Breast epithelium (tissue), 3 donors: Measurements from ENCODE around the gene STT3B.

Source experiments
- POLR2A ChIP-seq: fragments of 450-650 bp; IDR thresholded peaks from one replicate; pipeline ENCODE4 v1.6.1; 2016; ENCODE audit warnings: antibody characterized with exemption, mild to moderate bottlenecking, moderate library complexity
- TF ChIP-seq, protein P1 (sequence below), 3 donors: fragments of 450-650 bp; IDR thresholded peaks; one replicate each; pipeline ENCODE4 v1.5.1; 2016 to 2017; ENCODE audit warnings: antibody characterized with exemption in 3 of 3, mild to moderate bottlenecking in 3 of 3, moderate library complexity in 3 of 3

DNA sequence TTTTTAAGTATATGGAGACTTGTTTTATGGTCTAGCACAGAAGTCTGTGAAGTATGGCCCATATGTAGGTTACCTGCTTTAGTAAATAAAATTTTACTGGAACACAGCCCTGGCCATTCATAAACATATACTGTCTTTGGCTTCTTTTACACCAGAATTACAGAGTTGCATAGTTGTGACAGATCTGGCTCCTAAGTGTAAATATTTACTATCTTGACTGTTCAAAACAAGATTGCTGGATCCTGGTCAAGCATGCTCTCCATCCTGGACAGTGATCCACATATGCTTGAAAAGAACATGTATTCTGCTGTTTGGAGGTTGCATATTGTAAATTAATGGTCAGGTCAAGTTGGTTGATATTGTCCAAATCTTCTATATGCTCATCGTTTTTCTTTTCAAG, 57.9 kb downstream of the STT3B start:
- TF ChIP-seq, protein P1, sequence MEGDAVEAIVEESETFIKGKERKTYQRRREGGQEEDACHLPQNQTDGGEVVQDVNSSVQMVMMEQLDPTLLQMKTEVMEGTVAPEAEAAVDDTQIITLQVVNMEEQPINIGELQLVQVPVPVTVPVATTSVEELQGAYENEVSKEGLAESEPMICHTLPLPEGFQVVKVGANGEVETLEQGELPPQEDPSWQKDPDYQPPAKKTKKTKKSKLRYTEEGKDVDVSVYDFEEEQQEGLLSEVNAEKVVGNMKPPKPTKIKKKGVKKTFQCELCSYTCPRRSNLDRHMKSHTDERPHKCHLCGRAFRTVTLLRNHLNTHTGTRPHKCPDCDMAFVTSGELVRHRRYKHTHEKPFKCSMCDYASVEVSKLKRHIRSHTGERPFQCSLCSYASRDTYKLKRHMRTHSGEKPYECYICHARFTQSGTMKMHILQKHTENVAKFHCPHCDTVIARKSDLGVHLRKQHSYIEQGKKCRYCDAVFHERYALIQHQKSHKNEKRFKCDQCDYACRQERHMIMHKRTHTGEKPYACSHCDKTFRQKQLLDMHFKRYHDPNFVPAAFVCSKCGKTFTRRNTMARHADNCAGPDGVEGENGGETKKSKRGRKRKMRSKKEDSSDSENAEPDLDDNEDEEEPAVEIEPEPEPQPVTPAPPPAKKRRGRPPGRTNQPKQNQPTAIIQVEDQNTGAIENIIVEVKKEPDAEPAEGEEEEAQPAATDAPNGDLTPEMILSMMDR (IDR thresholded peaks at IDR 0.05): no peak
- no peak for TF ChIP-seq POLR2A
